Measurements from ENCODE around the gene MAP2K1.
"Not testable (repeated sequence)": the region's sequence is repeated elsewhere in the genome, so short reads cannot be mapped to it uniquely, and the experiment has no call there.

Gene MAP2K1

GRCh38 chr15:66388576-66388975, 1.9 kb downstream of the MAP2K1 start:
- TF ChIP-seq CTCF (IDR thresholded peaks at IDR 0.05; ENCODE audit: extremely low read depth, missing control alignments) = no peak
- DNase-seq (ENCODE audit: low spot score) = peak; percentile 24

DNA sequence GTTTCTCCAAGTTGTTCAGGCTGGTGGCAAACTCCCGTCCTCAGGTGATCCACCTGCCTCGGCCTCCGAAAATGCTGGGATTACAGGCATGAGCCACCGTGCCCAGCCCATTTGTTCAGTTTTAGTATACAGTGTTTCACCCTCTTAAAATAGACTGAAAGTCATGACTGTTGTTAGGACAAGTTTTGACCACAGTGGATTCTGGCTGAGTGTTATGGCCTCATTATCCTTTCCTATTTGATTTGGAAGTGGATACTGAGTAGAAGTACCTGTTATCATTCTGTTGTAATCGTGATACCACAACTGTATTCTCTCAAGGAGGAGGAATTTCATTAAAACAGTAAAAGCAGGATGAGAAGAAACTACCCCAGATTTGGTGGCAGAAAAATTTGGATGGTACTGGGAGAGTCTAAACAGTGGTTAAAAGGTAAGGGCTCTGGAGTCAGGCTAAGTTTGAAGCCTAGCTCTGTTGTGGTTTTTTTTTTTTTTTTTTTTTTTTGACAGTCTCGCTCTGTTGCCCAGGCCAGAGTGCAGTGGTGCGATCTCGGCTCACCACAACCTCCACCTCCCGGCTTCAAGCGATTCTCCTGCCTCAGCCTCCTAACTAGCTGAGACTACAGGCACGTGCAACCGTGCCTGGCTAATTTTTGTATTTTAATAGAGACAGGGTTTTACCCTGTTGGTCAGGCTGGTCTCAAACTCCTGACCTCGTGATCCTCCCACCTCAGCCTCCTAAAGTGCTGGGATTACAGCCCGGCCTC, 2.6 kb downstream of the MAP2K1 start:
- TF ChIP-seq CTCF (IDR thresholded peaks at IDR 0.05; ENCODE audit: extremely low read depth, missing control alignments) = no peak
- peak; percentile 46 for DNase-seq (ENCODE audit: low spot score)

GRCh38 chr15:66389859-66390381, 3.2 kb downstream of the MAP2K1 start:
- peak; percentile 18 for DNase-seq (ENCODE audit: low spot score)
- no peak for TF ChIP-seq CTCF (IDR thresholded peaks at IDR 0.05; ENCODE audit: extremely low read depth, missing control alignments)

DNA sequence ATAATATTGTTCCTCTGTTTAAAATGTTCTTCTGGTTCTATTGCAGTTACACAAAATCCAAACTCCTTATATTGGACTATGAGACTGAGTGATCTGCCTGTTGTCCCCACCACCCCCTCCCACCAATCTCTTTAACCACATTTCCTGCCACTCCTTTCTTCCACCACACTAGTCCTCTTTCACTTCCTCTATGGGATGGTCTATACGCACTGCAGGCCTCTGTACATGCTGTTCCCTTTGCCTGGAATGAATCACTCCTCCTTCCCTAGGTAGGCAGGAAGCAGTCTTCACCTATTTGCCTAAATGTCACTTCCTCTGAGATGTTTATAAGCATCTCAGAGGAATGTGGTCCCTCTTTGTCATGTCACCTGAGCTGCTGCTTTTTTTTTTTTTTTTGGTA, 4.0 kb downstream of the MAP2K1 start:
- DNase-seq (ENCODE audit: low spot score) = peak; percentile 19
- no peak for TF ChIP-seq CTCF (IDR thresholded peaks at IDR 0.05; ENCODE audit: extremely low read depth, missing control alignments)

DNA sequence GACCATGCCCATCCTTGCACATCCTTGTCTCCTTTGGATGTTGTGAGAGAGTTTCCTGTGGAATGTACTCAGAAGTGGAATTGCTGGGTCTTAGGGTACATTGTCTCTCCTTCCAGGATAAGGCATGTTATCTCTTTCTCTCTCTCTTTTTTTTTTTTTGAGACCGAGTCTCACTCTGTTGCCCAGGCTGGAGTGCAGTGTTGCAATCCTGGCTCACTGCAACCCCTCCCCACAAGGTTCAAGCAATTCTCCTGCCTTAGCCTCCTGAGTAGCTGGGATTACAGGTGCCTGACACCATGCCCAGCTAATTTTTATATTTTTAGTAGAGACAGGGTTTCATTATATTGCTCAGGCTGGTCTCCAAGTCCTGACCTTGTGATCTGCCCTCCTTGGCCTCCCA, 6.3 kb downstream of the MAP2K1 start:
- not testable (repeated sequence) for DNase-seq (ENCODE audit: low spot score)

DNA sequence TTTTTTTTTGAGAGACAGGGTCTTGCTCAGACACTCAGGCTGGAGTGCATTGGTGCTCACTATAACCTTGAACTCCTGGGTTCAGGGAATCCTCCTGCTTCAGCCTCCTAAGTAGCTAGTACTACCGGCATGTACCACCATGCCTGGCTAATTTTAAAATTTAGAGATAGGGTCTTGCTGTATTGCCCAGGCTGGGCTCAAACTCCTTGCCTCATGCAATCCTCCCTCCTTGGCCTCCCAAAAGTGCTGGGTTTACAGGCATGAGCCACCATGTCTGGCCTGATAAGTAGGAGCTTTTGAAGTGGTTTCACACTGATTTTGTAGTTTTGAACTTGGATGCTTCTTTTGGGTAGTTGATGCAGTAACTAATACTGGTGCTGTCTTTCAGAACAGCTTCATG, 7.8 kb downstream of the MAP2K1 start:
- no peak for TF ChIP-seq CTCF (IDR thresholded peaks at IDR 0.05; ENCODE audit: extremely low read depth, missing control alignments)
- no peak for DNase-seq (ENCODE audit: low spot score)

GRCh38 chr15:66394915-66395314, 8.2 kb downstream of the MAP2K1 start:
- TF ChIP-seq CTCF (IDR thresholded peaks at IDR 0.05; ENCODE audit: extremely low read depth, missing control alignments) = no peak
- no peak for DNase-seq (ENCODE audit: low spot score)

GRCh38 chr15:66399276-66399675, 12.6 kb downstream of the MAP2K1 start:
- DNase-seq (ENCODE audit: low spot score) = no peak
- TF ChIP-seq CTCF (IDR thresholded peaks at IDR 0.05; ENCODE audit: extremely low read depth, missing control alignments) = no peak

Measured in GM20000 (cell line).